SK-N-MC (cell line): ENCODE data around the gene RPN1.

ENCODE experiments used
- DNase-seq: peaks from one replicate; pipeline ENCODE4 v3.0.0-alpha.2; 2011; ENCODE audit warnings: low read depth, low spot score
- H3K27ac ChIP-seq: fragments of 200-600 bp; sonication (generic); 2 replicates; pipeline ENCODE4 v1.5.1; 2016; ENCODE audit warnings: mixed run types
- H3K36me3 ChIP-seq: fragments of 200-600 bp; sonication (generic); 2 replicates; pipeline ENCODE4 v1.6.1; 2017; ENCODE audit warnings: antibody characterized with exemption, low read length, mixed read lengths; ENCODE audit not compliant: insufficient read depth
- H3K4me3 ChIP-seq: fragments of 200-600 bp; sonication (generic); 2 replicates; pipeline ENCODE4 v1.5.1; 2016
- H3K9ac ChIP-seq: fragments of 200-600 bp; sonication (generic); 2 replicates; pipeline ENCODE4 v1.8.0; 2017; ENCODE audit warnings: mixed run types, mixed read lengths; ENCODE audit not compliant: insufficient read length
- H3K9me3 ChIP-seq: fragments of 200-600 bp; sonication (generic); 2 replicates; pipeline ENCODE4 v1.6.1; 2017; ENCODE audit warnings: low read depth, mild to moderate bottlenecking, antibody characterized with exemption, low read length, moderate library complexity, mixed read lengths
- EZH2 ChIP-seq: fragments of 200-600 bp; sonication (generic); IDR thresholded peaks from one replicate; pipeline ENCODE4 v1.6.1; 2017; ENCODE audit warnings: antibody characterized with exemption
- FOXP2 ChIP-seq: optimal IDR thresholded peaks from 2 replicates; pipeline ENCODE3; 2011; ENCODE audit warnings: mild to moderate bottlenecking, moderate library complexity; ENCODE audit not compliant: insufficient read depth; ENCODE audit errors: extremely low read length, control extremely low read depth
- POLR2AphosphoS5 ChIP-seq: IDR thresholded peaks from 2 replicates; pipeline ENCODE4 v1.6.1; 2012; ENCODE audit warnings: mild to moderate bottlenecking, low read depth, low read length, borderline replicate concordance

The RPN1 gene

DNA sequence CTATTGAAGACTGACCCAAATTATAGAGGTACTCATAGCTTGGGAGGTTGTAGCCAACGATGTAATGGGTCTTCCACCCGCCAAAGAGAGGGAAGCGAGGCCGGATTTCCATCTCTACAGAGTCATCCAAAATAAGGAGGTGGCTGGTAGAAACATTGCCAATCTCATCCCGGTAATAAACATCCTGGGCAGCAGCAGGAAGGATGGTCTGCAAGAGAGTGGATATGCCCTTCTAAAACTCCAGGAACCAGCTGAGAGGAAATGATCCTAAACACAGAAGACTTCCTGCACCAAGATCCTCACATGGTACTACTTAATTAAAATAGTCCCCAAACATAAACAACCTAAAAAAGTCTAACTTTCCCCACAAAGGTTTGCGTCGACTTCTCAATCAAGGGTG lies 20.7 kb downstream of the RPN1 start:
- Histone ChIP-seq H3K9ac (no peak overlapping the region), H3K4me3 (no peak overlapping the region), H3K9me3 (no peaks in the 10 kb centered on the region), H3K27ac (no peak overlapping the region), H3K36me3 (peaks cover 89% of the 10 kb centered on the region)
- no peak for TF ChIP-seq POLR2AphosphoS5
- no peak for TF ChIP-seq FOXP2
- TF ChIP-seq EZH2, result no peak
- no peak for DNase-seq

DNA sequence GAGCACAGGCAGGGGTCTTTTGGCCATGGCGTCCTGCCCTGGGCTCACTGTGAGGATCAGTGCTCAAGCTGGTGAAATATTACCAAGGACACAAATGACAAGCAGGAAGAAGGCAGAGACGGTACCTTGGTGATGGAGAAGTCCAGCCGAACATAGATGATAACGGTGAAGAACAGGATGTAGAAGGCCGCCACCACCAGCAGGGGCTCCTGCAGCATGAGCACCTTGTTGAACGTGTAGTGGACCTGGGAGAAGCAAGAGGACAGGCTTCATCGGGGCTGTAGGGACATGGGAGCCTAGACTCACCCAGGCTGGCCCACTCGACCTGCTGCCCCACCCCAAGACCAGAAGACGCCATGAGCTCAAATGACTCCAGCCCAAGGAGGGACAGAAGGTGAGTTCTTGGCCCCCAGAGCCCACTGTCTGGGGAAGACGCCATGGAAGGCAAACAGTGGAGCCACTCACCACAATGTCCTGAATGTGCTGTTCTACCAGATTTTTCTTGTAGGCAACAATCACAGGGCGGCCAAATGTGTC lies 25.1 kb downstream of the RPN1 start:
- Histone ChIP-seq H3K27ac (no peak overlapping the region), H3K9ac (no peak overlapping the region), H3K36me3 (peaks cover 97% of the 10 kb centered on the region), H3K4me3 (no peak overlapping the region), H3K9me3 (no peaks in the 10 kb centered on the region)
- TF ChIP-seq POLR2AphosphoS5 (no peak), EZH2 (no peak), FOXP2 (no peak)
- DNase-seq, result no peak

DNA sequence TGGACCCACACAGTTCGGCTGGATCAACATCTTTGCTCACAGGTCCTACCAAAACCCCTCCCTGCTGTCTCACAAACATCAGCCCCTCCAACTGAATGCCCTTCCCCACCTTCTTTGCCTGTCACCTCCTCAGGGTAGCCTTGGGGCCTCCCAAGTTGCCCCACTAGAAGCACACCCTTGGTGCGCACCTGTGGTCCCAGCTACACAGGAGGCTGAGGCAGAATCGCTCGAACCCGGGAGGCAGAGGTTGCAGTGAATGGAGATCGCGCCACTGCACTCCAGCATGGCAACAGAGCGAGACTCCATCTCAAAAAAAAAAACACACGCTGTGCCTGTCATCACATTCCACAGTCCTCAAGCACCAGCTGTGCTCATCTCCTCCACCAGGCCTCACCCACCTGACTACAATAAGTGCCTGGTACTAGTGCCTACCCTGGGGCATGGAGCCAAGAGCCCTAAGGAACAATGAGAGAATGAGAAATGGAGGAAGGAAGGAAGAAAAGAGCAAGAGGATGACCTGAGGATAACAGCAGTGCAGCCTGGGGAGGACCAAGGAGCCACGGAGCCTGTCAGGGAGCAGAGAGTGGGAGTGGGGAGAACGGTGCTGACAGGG lies 26.0 kb downstream of the RPN1 start:
- Histone ChIP-seq H3K9ac (no peak overlapping the region), H3K36me3 (peaks cover 97% of the 10 kb centered on the region), H3K4me3 (no peak overlapping the region), H3K9me3 (no peaks in the 10 kb centered on the region), H3K27ac (no peak overlapping the region)
- DNase-seq, result no peak
- TF ChIP-seq FOXP2 (no peak), POLR2AphosphoS5 (no peak), EZH2 (no peak)

DNA sequence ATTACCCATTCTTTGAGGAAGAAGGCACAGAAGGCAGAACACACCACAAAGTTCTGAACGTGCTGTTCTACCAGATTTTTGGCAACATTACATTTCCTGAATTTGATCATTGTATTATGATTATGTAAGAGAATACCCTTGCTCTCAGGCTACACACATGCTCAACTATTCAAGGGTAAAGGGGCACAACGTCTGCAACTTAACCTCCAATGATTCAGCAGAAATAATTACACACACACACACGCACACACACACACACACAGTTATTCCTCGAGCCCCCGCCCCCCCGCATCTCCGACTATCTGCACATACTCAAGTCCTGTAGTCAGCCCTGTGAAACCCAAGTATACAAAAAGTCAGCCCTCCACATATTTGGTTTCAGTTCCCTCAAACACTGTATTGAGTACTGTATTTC lies 26.8 kb downstream of the RPN1 start:
- H3K9me3 ChIP-seq, result no peaks in the 10 kb centered on the region
- DNase-seq, result no peak
- peaks cover 97% of the 10 kb centered on the region for H3K36me3 ChIP-seq
- H3K4me3 ChIP-seq, result no peak overlapping the region
- peak overlapping the region; percentile 48; the same call in 1 of the 2 replicates for H3K27ac ChIP-seq
- TF ChIP-seq FOXP2 (no peak), EZH2 (no peak), POLR2AphosphoS5 (no peak)
- H3K9ac ChIP-seq, result no peak overlapping the region

DNA sequence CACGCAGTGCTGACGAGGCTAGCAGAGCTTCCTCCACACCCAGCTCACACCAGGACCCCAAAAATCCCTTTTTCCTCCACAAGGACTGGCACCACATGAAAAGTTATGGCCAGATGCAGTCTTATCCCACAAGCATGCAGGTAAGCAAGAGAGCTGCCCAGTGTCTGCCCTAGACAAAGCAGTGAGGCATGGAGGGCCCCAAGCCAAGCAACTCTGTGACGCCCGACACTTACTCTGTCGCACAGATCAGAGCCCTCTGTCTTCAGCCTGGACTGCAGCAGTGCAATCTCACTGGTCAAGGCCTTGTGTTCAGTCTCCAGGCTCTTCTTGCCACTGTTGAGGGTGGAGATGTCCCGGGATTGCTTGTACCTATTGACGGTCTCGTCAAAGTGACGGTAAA lies 28.7 kb downstream of the RPN1 start:
- no peak overlapping the region for H3K27ac ChIP-seq
- no peak overlapping the region for H3K9ac ChIP-seq
- H3K9me3 ChIP-seq, result no peaks in the 10 kb centered on the region
- H3K4me3 ChIP-seq, result no peak overlapping the region
- peaks cover 82% of the 10 kb centered on the region for H3K36me3 ChIP-seq
- DNase-seq, result no peak
- TF ChIP-seq FOXP2 (no peak), POLR2AphosphoS5 (no peak), EZH2 (no peak)

DNA sequence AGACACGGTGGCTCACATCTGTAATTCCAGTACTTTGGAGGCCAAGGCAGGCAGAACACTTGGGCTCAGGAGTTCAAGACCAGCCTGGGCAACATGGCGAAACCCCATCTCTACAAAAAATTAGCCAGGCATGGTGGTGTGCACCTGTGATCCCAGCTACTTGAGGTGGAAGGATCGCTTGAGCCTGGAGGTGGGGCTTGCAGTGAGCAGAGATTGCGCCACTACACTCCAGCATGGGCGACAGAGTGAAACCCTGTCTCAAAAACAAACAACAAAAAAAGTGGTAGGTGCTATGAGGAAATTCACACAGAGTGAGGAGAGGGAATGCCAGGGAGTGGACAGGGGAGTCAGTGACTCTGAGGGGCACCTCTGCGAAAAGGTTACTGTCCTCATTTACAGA lies 29.4 kb downstream of the RPN1 start:
- no peak for DNase-seq
- Histone ChIP-seq H3K27ac (no peak overlapping the region), H3K36me3 (peaks cover 75% of the 10 kb centered on the region), H3K9me3 (no peaks in the 10 kb centered on the region), H3K4me3 (no peak overlapping the region), H3K9ac (no peak overlapping the region)
- TF ChIP-seq EZH2 (no peak), FOXP2 (no peak), POLR2AphosphoS5 (no peak)

DNA sequence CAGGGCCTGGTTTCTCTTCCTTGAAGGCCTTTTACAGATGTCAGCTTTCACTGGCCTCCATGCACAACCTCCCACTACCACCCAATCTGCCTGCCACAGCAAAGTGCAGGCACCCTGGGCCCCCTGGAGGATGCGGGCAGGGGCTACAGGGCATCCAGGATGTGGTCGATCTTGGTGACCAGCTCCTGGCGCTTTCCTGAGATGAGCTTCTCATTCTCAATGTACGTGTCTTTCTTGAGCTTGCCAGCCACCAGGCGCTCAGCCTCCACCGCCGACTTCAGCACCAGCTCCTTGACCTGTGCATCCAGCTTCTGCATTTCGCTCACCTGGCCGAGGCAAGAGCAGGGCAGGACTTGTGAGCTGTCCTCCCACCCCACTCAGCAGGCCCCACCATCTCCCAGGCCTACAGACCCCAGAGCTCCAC lies 30.3 kb downstream of the RPN1 start:
- Histone ChIP-seq H3K9me3 (no peaks in the 10 kb centered on the region), H3K27ac (no peak overlapping the region), H3K9ac (no peak overlapping the region), H3K36me3 (peaks cover 66% of the 10 kb centered on the region), H3K4me3 (no peak overlapping the region)
- DNase-seq, result no peak
- no peak for TF ChIP-seq FOXP2

DNA sequence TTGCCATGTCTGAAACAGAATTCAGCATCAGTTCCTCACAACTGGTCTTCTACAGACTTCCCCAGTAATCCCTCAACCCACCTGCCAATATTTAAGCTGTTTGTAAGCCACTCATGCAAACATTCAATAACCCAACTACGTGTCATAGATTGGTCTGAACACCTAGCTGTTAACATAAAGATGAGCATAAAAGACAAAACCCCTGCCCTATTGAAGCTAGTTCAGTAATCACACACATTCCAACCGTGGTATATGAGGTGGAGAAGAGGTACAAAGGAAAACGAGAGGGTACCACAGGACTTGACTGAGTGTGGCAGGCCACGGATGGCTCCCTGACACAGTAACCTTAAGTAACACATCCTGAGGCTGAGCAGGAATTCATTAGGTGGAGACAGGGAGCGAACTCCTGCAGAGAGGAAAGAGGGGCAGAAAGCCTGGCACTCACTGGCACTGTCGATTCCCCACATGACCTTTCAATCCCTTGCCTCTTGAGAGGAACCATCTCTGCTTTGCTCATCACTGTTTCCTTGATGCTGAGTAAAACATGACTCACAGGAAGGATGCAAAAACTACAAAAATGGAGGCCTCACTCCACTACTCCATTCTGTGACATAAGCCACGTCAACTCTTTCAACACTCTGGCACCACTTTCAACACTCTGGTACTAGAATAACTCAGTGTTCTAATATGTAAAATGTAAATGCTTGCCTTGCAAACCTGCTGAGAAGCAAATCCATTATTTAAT lies 31.3 kb downstream of the RPN1 start:
- no peaks in the 10 kb centered on the region for H3K9me3 ChIP-seq
- H3K9ac ChIP-seq, result no peak overlapping the region
- no peak for DNase-seq
- no peak overlapping the region for H3K27ac ChIP-seq
- peaks cover 56% of the 10 kb centered on the region for H3K36me3 ChIP-seq
- TF ChIP-seq EZH2 (no peak), POLR2AphosphoS5 (no peak; the same call in 1 of the 2 replicates), FOXP2 (no peak)
- H3K4me3 ChIP-seq, result peak overlapping the region; percentile 82; the same call in 1 of the 2 replicates

DNA sequence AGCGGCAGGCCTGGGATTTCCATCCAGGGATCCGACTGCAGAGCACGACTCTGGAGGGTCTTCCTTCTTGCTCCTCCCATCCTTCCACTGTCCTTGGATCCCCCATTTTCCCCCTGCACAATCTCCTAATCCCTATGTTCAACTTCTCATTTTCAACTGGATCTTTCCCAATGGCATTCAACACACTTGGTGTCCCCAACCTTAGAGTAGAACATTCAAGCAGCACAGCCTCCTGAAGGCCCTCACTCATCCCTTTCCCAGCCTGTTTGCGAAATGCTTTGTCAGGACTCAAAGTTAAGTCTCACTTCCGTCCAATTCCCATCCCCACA lies 32.3 kb downstream of the RPN1 start:
- Histone ChIP-seq H3K9ac (peak overlapping the region; percentile 88), H3K27ac (0 out of 2 replicates have a peak overlapping the region, but pooled peaks have one; percentile 8), H3K4me3 (peak overlapping the region; percentile 82), H3K9me3 (no peaks in the 10 kb centered on the region), H3K36me3 (peaks cover 46% of the 10 kb centered on the region)
- DNase-seq, result no peak
- TF ChIP-seq POLR2AphosphoS5 (no peak), FOXP2 (no peak), EZH2 (no peak)
